GM20000 (cell line): ENCODE results near the gene TXNRD2.
"Not testable (repeated sequence)": the region's sequence is repeated elsewhere in the genome, so short reads cannot be mapped to it uniquely, and the experiment has no call there.

ENCODE experiments used
- DNase-seq: peaks from one replicate; pipeline ENCODE4 v3.0.0; 2012; ENCODE audit warnings: low spot score
- TF ChIP-seq, protein P1 (sequence below): IDR thresholded peaks from 2 replicates; pipeline ENCODE4 v1.5.1; 2012; ENCODE audit warnings: mild to moderate bottlenecking, control low read depth; ENCODE audit errors: extremely low read depth, missing control alignments

Gene TXNRD2

DNA sequence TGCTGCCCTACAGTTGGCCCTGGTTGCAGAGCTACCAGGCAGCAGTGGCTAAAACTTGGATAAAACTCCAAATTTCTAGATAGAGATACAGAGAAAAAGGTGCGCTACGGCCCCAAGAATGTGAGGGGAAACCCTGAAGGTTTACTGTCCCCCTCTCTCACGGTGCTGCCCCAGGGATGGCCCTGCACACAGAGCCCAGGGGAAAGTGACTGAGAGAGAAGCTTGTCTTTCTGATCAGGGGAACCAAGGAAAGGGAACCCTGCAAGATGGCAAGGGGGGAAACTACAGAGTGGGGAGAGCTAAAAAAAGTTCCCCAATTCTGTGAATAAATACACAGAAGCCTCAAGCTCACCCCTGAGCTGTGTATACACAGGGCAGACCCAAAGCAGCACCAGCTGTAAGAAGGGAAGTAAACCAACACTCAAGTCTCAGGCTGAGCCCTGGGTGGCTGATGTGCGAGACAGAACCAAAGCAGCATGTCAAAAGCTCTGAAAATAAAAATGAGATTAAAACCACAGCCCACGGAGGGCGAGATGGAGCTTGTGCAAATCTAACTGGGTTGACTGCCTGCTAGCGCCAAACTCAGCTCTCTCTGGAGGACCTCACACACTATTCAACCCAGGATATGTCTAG, 109.0 kb downstream of the TXNRD2 start:
- TF ChIP-seq, protein P1, sequence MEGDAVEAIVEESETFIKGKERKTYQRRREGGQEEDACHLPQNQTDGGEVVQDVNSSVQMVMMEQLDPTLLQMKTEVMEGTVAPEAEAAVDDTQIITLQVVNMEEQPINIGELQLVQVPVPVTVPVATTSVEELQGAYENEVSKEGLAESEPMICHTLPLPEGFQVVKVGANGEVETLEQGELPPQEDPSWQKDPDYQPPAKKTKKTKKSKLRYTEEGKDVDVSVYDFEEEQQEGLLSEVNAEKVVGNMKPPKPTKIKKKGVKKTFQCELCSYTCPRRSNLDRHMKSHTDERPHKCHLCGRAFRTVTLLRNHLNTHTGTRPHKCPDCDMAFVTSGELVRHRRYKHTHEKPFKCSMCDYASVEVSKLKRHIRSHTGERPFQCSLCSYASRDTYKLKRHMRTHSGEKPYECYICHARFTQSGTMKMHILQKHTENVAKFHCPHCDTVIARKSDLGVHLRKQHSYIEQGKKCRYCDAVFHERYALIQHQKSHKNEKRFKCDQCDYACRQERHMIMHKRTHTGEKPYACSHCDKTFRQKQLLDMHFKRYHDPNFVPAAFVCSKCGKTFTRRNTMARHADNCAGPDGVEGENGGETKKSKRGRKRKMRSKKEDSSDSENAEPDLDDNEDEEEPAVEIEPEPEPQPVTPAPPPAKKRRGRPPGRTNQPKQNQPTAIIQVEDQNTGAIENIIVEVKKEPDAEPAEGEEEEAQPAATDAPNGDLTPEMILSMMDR = no peak
- DNase-seq = no peak

DNA sequence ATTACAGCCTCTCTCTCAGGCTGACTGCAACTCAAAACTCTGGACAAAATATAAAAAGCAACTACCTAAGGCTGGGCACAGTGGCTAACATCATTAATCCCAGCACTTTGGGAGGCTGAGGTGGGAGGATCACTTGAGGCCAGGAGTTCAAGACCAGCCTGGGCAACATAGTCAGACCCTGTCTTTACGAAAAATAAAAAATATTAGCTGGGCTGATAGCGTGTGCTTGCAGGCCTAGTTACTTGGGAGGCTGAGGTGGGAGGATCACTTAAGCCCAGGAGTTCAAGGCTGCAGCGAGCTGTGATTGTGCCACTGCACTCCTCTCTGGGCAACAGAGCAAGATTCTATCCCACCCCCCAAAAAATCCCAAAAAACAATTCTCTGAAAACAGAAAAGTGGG, 109.6 kb downstream of the TXNRD2 start:
- not testable (repeated sequence) for DNase-seq

DNA sequence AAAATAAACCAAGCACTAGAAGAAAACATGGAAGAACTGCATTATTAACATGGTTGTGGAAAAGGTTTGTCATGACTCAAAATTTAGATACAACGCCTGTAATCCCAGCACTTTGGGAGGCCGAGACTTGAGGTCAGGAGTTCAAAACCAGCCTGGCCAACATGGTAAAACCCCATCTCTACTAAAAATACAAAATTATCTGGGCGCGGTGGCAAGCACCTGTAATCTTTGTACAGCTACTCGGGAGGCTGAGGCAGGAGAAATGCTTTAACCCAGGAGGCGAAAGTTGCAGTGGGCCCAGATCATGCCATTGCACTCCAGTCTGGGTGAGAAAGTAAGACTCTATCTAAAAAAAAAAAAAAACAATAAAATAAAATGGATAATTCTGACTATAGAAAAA, 110.6 kb downstream of the TXNRD2 start:
- TF ChIP-seq, protein P1 = no peak
- no peak for DNase-seq

DNA sequence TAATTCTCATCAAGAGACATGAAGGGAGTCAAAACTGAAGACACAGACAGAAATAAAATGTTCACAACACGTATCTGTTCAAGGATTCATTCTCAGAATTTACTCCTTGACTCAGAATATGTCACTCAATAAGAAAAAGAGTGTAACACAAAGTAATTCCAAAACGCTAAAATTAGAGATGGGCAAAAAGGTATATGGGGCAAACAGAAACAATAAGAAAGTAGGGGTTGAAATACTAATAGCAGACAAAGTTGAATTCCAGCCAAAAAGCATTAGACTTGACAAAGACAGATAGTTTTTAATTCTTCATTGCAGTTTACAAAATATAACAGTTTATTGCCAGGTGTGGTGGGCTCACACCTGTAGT, 113.6 kb downstream of the TXNRD2 start:
- no peak for DNase-seq
- TF ChIP-seq, protein P1 = no peak

DNA sequence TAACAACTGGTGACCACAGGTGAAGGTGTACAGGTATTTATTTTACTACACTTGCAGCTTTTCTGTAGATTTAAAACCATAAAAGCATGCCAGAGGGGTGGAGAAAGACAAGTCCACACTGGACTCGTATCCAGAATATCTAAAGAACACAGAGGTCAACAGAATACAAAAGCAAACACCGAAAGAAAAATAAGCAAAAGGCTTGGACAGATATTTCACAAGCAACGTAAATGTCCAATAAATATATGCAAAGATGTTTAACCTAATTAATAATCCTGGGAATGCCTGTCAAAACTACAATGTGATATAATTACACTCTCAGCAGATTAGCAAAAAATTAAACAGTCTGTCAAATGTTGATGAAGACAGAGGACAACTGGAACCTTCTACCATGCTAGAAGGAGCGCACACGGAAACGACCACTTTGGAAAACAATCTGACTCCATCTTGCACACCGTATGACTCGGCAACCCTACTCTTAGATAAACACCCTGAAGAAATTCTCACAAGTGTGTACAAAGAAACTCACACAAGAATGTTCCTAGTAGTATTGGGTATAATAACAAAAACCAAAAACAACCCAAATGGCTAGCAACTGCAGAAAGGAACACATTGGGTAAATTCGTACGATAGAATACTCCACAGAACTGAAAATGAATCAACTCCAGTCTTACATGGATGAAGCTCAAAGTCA, 114.1 kb downstream of the TXNRD2 start:
- TF ChIP-seq, protein P1 = no peak
- no peak for DNase-seq

DNA sequence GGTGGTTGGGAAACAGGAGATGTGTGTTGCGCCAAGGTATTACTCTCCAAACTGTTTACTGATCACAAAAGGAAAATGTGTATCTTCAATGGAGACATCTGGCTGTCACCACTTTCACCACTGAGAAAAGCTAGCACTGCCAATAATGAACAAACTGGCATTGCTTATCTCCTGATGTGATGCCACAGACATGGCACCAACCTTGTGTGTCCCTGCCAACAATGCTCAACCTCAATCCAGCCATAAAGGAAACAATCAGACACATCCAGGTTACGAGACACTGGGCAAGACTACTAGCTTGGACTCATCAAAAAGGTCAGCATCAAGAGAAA, 115.0 kb downstream of the TXNRD2 start:
- TF ChIP-seq, protein P1 = no peak
- DNase-seq = no peak

DNA sequence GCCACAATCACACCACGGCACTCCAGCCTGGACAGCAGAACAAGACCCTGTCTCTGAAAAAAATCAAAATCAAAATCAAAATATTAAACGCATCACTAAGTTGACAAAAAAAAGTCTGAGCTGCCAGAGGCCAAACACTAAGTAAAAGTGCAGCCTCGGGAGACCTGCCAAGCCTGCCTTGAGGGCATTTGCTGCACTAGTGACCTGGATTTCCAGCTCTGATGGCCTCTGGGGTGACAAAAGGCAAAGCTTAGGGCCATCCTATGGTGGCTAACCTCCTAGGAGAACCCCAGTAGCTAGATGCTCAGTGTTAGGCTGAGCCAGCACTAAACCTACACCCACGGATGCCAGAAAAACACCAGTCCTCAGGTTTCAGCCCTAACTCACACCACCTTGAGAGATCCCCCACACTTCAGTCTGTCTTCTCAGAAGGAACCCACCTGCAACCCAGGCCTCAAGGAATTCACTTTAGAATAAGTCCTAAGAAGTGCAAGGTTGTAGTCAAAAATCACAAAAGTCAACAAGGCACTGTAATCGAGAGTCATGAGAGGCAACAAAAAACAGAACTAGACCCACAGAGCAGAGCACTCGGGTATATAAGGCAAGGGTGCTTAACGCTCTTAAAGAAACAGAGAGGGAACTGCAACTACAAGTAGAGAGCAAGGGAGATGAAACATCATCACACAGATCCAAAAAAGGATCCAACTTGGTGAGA, 115.6 kb downstream of the TXNRD2 start:
- TF ChIP-seq, protein P1 = no peak
- DNase-seq = no peak
